Right renal cortex interstitium (tissue), 3 donors: ENCODE measurements around the gene MACROD2. TPM values are rescaled to one million over a fixed set of nuclear protein-coding genes. Genes with fewer than 3 reads are reported as not detected.

Experiments
- DNase-seq, 3 donors: peaks; one replicate each; pipeline ENCODE4 v3.0.0-alpha.2; 2013; ENCODE audit warnings: low read depth in 3 of 3, low spot score in 2 of 3
- polyA plus RNA-seq, 3 donors: library from polyadenylated mRNA; unstranded; fragments of 120-200 nt; gene quantifications; one replicate each; pipeline ENCODE4 v1.2.1, GENCODE V29; 2013; ENCODE audit not compliant: insufficient read length in 3 of 3

The MACROD2 gene
- polyA plus RNA-seq, 3 donors: 14.4 to 15.6 (median 14.5) TPM

- DNase-seq: no peak
Measured at GRCh38 chr20:15705975-15706374, 1710.7 kb downstream of the MACROD2 start.

DNA sequence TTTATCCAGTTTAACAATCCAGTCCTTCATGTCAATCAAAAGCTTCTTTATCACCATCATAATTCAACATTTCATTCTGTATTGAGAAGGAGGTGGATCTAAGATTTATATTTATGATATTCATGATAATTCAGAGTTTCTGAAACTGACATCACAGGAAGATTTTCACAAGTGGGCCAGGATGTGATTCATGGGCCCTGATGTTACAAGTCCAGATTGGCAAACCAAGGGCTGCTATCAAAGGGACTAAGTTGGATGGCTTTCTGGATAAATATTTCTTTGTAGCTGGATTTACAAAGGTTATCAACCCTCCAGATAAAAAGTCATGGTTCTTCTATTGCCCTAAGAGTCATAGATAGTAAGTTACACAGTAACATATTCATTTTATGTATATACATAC lies 1711.4 kb downstream of the MACROD2 start:
- no peak for DNase-seq

DNA sequence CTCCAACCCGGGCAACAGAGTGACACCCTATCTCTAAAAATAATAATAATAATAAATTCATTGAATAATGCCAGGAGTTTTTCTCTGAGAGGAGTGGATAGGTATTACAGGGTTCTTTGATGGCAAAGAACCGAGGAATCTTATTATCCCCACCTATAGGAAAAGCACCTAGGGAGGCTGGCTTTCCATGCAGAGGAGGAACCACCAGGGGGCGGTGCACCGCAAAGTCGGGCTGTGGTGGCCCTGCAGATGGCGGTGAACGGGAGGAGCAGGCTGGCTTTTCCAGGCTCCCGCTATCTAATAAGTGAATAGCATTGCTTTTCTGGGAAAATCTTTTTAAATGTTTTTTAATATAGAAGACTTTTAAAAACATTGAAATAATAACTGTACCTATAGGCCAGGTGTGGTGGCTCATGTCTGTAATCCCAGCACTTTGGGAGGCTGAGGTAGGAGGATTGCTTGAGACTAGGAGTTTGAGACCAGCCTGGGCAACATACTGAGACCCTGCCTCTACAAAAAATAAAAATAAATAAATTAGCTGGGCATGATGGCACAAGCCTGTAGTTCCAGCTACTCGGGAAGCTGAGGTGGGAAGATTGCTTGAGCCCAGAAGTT lies 1713.8 kb downstream of the MACROD2 start:
- DNase-seq: no peak

GRCh38 chr20:15710636-15711035 lies 1715.3 kb downstream of the MACROD2 start:
- peak; percentile 27 to 58 (median 48) for DNase-seq

DNA sequence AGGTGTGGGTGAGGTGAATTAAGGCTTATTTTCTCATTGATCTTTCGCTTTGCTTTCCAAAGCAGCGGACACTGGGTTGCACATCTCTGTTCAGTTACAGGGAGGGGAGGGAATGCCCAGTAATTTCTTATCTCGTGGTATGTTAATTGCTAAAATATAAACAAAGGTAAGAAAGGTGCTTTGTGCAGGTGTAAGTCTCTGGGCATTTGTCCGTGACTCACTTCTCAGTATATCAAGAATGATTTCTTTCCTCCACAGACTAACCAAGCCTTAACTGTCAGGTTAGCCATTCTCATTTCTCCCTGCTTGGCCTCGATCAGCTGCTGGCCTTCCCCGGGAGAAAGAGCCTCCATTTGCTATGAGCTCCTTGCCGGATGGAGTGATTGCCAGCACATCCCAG lies 1715.9 kb downstream of the MACROD2 start:
- no peak for DNase-seq

DNA sequence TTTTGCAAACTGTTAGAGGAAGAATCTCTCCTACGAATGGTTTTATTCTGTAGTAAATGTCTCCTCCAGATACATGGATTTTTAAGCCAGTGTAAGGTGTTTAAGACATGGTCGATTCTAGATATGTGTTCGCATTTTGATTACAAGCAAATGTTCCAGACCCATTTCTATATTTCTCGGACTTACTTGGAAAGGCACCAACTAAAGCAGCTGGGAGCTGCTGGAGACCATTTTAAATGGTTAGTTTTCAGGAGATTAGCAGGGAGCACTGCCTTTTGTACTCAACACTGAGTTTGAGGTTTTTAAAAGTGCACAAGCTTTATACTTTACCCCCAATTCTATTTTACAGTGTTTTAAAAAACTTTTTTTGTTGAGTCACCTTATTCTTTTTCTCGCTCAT lies 1720.9 kb downstream of the MACROD2 start:
- DNase-seq: no peak

- no peak for DNase-seq
Measured at GRCh38 chr20:15726416-15726815, 1731.1 kb downstream of the MACROD2 start.

DNA sequence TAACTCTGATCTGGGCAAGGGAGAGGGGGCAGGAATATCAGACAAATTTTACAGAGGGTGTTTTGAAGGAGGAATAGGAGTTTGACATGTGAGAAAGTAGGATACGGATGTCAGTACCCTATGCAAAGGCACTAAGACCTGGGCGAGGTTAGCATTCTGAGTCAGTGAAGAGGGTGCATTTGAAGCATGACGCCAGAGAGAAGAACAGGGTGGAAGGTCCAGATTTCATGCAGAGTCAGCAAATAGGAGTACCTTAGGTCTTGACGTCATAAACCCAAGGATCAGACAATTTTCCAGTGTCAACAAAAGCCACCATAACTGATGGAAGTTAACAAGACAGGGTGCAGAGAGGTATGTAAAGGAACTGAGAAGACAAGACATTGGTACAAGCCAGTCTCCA lies 1738.7 kb downstream of the MACROD2 start:
- DNase-seq: no peak

DNA sequence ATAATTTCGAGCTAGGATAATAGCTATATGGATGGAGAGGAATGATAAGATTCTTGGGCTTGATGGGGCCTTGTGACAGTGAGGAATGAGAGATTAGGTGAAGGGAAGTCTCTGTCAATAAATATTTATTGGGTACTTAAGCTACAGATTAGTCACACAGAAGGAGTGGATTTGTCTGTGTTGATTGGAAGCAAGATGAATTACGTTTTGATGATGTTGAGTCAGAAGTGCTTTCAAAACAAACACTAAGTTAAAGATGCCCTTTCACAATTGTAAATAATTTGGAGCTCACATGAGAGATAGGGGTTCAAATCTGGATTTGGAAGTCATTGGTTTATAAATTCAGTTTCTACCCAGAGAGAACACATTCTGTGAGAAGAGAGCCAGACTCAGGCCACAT lies 1743.7 kb downstream of the MACROD2 start:
- no peak for DNase-seq

- no peak for DNase-seq
Measured at GRCh38 chr20:15740046-15740775, 1744.9 kb downstream of the MACROD2 start.

DNA sequence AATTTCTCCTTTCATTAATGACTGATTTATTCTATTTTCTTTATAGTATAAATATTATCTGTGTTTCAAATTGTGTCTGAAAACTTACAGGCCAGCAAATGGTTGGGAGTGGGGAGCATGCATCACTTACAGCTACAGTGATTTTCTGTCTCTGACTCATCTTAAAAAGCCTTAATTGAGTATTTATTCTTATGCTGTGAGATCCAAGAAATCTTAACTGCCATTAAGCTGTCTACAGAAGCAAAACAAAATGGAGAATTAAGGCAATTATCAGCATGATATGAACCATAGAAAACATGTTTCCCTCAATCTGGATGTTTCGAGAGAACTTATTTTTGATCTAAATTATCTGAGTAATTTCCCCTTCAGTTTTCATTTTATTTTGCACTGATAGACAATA lies 1746.8 kb downstream of the MACROD2 start:
- no peak for DNase-seq

GRCh38 chr20:15742627-15743026 lies 1747.3 kb downstream of the MACROD2 start:
- DNase-seq: no peak

DNA sequence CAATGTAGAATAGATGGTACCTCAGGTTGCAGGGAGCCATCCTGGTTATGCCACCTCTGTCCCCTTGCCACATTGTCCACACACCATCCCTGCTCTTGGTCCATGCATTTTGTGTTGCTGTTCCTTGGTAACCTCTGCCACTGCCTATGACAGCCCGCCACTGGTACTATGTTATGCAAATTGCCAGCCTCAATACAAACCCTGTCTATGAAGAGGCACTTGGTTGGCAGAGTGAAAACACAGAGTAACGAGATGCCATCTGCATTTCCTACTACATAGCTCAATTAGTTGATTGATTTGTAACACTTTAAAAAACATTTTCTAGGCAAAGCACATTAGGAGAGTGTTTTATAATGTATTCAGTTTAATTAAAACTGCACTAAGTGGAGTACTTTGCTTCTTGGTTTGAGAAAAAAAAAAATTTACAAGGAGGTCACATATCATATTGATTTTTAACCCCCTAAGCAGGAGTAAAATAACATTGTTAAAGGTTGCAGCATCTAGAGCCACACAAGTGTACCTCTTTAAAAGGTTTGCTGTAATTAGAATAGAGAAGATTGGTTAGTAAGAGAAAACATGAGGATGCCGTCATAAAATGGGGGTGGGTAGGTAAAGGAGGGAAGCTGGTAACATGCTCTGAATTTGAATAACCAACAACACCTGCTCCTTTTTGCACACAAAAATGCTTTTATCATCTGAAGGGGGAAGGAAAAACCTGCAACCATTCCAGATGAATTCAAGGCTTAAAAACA lies 1760.9 kb downstream of the MACROD2 start:
- no peak for DNase-seq

- DNase-seq: no peak
Measured at GRCh38 chr20:15756754-15757115, 1761.4 kb downstream of the MACROD2 start.

DNA sequence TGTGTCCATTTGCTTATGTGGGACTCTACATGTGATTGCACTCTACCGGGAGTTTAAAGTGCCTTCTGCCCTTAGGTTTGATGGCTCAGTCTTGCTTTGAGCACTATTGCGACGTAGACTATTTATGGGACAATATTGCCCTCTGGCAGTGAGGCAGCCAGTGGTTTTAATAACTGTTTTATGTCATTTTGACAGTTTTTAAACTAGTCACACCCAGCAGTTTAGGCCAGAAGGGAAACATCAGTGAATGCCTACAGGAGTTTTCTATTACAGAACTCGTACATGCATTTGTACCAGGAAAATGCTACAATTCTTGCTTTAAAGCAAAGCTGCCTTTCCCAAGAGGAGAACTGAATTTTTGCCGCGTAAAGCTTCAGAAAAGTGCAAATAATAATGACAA lies 1764.3 kb downstream of the MACROD2 start:
- DNase-seq: peak in 2 of 3 donors; percentile 17 to 23

DNA sequence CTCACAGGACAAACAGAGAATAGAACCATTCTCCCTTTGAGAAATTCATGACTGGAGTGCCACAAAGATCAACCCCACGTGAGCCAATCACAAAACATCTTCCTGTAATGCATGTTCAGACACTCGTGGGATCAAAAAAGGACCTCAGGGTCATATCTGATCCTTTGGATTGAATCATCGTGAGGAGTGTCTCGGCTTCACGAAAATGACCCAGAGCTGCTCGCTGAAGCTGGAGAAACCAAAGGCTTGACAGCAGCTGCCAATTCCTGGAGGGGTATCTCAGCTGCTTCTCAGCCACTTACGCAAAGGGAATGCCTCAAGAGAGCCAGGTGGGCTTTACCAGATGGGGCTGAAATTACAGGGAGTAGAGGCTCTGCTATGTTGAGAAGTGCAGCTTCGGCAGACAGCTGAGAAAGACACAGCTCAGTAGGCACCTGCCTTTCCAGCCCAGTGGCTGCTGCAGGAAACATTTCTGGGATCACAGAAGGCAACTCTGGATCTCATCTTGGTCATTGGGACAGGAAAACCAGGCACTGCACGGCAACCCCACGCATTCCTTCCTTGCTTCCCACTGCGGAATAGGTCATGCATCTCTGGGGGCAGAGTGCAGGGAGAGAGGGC lies 1764.8 kb downstream of the MACROD2 start:
- DNase-seq: peak; percentile 12 to 33 (median 31)

DNA sequence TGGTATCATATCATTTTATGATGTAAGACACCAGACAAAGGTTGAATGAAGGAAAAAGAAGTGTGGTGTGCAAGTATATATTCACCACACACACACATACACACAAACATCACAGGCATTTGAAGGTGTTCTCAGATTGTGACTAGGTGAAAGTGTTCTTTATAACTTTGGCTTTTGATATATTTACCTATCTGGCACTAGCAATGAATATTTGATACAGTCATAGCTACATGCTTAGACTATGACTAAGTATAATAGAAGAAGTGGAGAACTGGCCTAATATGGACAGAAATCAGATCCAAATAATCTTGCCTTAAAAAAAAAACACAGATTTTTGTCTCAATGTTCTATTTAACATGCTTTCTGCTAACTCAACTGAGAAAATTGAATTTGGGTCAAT lies 1768.0 kb downstream of the MACROD2 start:
- no peak for DNase-seq

- no peak for DNase-seq
Measured at GRCh38 chr20:15767586-15767985, 1772.3 kb downstream of the MACROD2 start.

GRCh38 chr20:15767999-15768741 lies 1772.9 kb downstream of the MACROD2 start:
- no peak for DNase-seq

DNA sequence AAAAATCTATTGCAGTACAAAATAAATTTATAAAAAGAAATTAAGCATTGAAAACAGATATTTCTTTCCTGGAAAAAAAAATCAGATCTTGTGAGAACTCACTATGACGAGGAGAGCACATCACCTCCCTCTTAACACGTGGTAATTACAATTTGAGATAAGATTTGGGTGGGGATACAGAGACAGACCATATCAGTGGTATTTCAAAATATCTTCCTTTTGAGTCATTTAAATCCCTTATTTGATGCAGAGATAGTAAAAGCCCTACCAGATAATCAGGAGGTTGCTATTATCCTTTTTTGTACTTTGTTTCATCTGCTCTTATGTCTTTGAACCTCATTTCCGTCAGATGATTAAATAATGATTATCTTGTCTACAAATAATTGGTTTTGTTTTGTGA lies 1777.5 kb downstream of the MACROD2 start:
- no peak for DNase-seq

GRCh38 chr20:15774926-15775325 lies 1779.6 kb downstream of the MACROD2 start:
- DNase-seq: no peak
